ENCODE data around the gene SETD9.

SETD9 gene

GRCh38 chr5:56909294-56910209, at the start of gene SETD9:
Gene SETD9 (plus strand): TSS chr5:56909596. CDS start chr5:56909646, 50 bp downstream.
- DNase-seq, result peak; percentile 91 to 94

DNA sequence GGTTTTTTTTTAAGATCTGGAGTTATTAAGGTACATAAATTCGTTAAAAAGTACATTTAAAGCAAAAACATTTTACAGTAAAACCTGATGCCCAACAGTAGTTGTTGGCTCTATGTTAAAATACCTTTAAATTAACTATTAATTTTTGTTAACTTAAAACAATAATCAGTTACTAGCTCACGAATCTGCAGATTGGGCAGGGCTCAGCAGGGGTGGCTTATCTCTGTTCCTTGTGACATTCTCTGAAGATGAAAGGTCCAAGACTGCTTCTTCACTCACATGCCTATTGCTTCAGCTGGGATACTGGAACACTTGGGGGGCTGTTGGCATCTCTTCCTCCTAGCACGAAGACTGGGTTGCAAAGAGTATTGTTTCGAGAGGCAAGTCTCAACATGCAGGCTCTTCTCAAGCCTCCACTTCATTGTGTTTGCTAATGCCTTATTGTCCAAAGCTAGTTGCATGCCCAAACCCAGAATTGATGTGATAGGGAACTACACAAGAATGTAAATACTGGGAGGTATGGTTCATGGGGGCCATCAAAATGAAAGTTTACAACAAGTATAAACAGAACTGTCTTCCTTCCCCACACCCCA, 47.4 kb upstream of the SETD9 start:
- DNase-seq, result peak in 1 of 2 experiments; percentile 0

- DNase-seq, result no peak
Observed at GRCh38 chr5:56862909-56863308, 46.5 kb upstream of the SETD9 start.

DNA sequence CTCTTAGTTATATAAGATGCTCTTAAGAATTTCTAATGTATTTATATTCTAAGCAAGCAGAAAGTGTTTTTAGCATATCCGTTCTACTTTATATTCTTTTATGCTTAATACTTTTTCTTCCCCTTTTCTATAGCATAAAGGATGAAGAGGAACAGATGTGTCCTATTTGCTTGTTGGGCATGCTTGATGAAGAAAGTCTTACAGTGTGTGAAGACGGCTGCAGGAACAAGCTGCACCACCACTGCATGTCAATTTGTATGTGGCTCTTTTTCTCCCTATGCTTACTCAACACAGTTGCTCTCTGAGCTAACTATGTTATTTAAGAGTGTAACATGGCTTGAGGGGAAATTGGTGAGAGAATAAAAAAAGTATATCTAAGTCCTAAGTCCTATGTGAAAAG, 37.6 kb upstream of the SETD9 start:
- DNase-seq, result no peak

GRCh38 chr5:56873056-56873455, 36.3 kb upstream of the SETD9 start:
- no peak for DNase-seq

GRCh38 chr5:56876327-56876726, 33.1 kb upstream of the SETD9 start:
- DNase-seq, result no peak

DNA sequence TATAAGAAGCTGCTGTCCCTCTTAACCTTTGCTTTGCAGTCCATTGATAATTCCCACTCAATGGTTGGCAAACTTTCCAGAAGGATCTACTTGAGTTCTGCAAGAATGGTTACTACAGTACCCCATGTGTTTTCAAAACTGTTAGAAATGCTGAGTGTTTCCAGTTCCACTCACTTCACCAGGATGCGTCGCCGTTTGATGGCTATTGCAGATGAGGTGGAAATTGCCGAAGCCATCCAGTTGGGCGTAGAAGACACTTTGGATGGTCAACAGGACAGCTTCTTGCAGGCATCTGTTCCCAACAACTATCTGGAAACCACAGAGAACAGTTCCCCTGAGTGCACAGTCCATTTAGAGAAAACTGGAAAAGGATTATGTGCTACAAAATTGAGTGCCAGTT, 27.8 kb upstream of the SETD9 start:
- no peak for DNase-seq

DNA sequence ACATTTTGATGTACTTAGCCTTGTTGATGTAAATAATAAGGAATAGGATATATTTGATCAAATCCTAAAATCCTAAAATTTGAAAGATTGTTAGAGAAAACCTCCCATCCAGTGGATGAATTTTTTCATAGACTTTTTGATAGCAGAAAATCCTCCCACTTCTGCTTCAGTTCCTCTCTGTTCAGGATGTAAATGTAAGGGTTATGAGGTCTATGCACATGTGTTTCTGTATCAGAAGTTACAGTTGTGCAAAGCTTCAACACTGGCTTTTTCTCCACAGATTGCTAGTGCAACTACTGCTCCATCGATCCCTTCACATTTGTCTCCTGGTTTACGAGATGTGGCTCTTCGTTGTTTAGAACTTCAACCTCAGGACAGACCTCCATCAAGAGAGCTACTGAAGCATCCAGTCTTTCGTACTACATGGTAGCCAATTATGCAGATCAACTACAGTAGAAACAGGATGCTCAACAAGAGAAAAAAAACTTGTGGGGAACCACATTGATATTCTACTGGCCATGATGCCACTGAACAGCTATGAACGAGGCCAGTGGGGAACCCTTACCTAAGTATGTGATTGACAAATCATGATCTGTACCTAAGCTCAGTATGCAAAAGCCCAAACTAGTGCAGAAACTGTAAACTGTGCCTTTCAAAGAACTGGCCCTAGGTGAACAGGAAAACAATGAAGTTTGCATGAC, 16.0 kb upstream of the SETD9 start:
- no peak for DNase-seq

- no peak for DNase-seq
Observed at GRCh38 chr5:56896763-56897162, 12.6 kb upstream of the SETD9 start.

GRCh38 chr5:56898213-56898612, 11.2 kb upstream of the SETD9 start:
- DNase-seq, result no peak

- no peak for DNase-seq
Observed at GRCh38 chr5:56900395-56900794, 9.0 kb upstream of the SETD9 start.

GRCh38 chr5:56900858-56901578, 8.4 kb upstream of the SETD9 start:
- peak; percentile 26 to 45 for DNase-seq

DNA sequence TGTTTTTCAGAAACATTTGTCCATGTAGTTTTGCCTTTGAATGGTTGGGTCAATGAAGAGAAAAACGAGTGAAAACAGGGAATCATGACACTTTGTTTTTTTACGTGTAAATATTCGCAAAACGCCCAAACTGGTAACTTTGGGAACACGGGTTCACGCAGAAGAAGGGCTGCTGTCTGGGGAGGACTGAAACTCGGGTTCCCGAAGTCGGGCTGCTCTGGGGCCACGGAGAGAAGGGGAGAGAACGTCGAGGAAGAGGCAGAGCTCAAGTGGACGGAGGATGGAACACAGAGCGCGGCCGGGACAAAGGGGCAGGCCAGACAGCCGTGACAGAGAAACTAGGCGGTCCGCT, 478 bp upstream of the SETD9 start:
- peak in 1 of 2 experiments; percentile 81 for DNase-seq

DNA sequence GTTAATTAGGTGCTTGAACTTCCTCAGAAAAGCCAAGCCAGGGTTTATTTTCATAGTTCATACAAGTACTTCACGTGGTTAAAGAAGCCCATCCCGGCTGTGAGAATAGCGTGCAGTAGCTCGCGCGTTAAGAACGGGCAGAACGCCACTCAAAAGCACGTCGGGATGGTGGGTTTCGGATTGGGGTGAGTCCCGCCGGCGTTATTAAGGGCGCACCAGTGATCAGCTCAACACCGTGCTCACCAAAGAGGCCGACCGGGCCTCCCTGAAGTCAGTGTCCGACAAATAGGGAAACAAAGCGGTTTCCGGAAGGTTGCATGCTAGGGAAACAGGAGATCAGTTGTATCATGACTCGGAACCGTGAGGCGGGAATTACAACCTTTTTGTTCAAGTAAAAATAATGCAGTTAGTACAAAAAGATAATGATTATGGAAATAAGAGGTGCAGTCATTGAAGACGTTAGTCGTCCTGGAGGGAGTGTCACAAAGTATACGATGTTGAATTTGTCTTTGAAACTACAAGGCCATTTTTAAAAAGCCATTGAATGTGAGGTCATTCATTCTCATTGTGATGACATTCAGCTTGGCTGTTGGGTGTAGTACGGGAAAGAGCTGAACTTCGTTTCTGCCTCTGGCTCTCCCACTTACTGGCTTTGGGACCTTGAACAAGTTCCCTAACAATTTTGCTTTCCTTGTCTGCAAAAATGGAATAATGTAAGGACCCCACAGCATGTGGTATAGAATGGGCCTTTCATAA, 992 bp downstream of the SETD9 start:
- DNase-seq, result peak; percentile 48 to 53

- no peak for DNase-seq
Observed at GRCh38 chr5:56913766-56914165, 4.4 kb downstream of the SETD9 start.

- no peak for DNase-seq
Observed at GRCh38 chr5:56914678-56915077, 5.3 kb downstream of the SETD9 start.

- no peak for DNase-seq
Observed at GRCh38 chr5:56917534-56917933, 8.1 kb downstream of the SETD9 start.

GRCh38 chr5:56918054-56918453, 8.7 kb downstream of the SETD9 start:
- no peak for DNase-seq

- no peak for DNase-seq
Observed at GRCh38 chr5:56919942-56920662, 10.7 kb downstream of the SETD9 start.

DNA sequence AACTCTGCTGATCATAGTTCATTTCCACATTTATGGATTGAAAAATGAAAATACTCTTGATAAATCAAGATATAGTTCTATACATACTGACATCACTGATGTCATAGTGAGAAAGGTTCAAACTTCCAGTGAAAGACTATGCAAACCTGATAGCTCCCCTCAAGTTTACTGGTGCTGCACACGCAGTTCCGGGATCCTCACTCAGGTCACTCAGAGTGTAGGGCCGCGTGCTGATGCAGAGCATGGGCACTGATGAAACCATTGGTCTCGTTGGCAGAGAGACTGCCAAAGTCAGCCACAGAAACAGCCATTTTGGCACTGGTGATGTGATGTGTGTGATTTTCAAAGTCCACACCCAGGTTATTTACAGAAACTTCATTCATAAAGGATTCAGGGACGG, 13.5 kb downstream of the SETD9 start:
- no peak for DNase-seq

- DNase-seq, result no peak
Observed at GRCh38 chr5:56934325-56934724, 24.9 kb downstream of the SETD9 start.

- DNase-seq, result no peak
Observed at GRCh38 chr5:56938858-56939257, 29.5 kb downstream of the SETD9 start.

Measured in SHP77 (cell line).